HCT116 (cell line): Measurements from ENCODE around the gene APOBEC3F. TPM values are rescaled to one million over a fixed set of nuclear protein-coding genes. Genes with fewer than 3 reads are reported as not detected.

ENCODE experiments used
- ATAC-seq: fragments of 200-7000 bp; cut with Tn5 transposase; 2 replicates; pipeline ENCODE4 v1.9.1; 2020; ENCODE audit warnings: mild to moderate bottlenecking, moderate library complexity
- BruUV-seq: library from RNA; stranded (reverse); fragments of 400-500 nt; replicated peaks from 2 replicates; lab custom pipeline; 2021; lab: Mats Ljungman, UMichigan
- CTCF ChIA-PET: fragments of 300-600 bp; sonication (Branson Sonifier 250); formaldehyde crosslinking; loops from one replicate; lab custom pipeline; 2021; ENCODE audit warnings: antibody characterized with exemption; lab: Charles Lee
- POLR2A ChIA-PET: fragments of 300-600, 350-600 bp; sonication (Branson Sonifier 250); formaldehyde crosslinking; loops from one replicate; lab custom pipeline; 2021; ENCODE audit warnings: antibody characterized with exemption; lab: Charles Lee
- RAD21 ChIA-PET, 2 experiments: fragments of 300-600 bp; sonication (Branson Sonifier 250); formaldehyde crosslinking; loops; one replicate each; lab custom pipeline; 2023; ENCODE audit warnings: low total read pairs in 2 of 2; ENCODE audit not compliant: uncharacterized antibody in 2 of 2, unreplicated experiment in 2 of 2, low non-redundant PET in 1 of 2; lab: Charles Lee
- DNase-seq: peaks from one replicate; pipeline ENCODE4 v3.0.0-alpha.2; 2010; ENCODE audit warnings: low read depth, low spot score
- H2AFZ ChIP-seq: fragments of 200-600 bp; shearing (Covaris generic), sonication (generic); 2 replicates; pipeline ENCODE4 v1.6.1; 2017; ENCODE audit warnings: low read depth, mixed run types, mixed read lengths, antibody characterized with exemption, low read length; ENCODE audit not compliant: poor library complexity, severe bottlenecking
- H3K27ac ChIP-seq: 2 replicates; pipeline ENCODE4 v1.5.1; 2012; ENCODE audit warnings: low read depth, low read length
- H3K27me3 ChIP-seq: fragments of 200-600 bp; sonication (generic); 2 replicates; pipeline ENCODE4 v1.6.1; 2016; ENCODE audit warnings: mixed run types, low read length, mixed read lengths; ENCODE audit not compliant: insufficient read depth
- H3K36me3 ChIP-seq, 2 experiments: fragments of 200-500 bp in 1 of 2; fragments of 200-600 bp in 1 of 2; sonication (Bioruptor generic) in 1 of 2; sonication (generic) in 1 of 2; 2 replicates each; pipeline versions ENCODE4 v1.5.1 to v1.6.1; 2014 to 2016; ENCODE audit warnings: low read length in 2 of 2, inconsistent platforms in 1 of 2, mixed read lengths in 1 of 2, mixed run types in 1 of 2; ENCODE audit not compliant: insufficient read depth in 2 of 2, control insufficient read depth in 1 of 2
- H3K4me1 ChIP-seq, 2 experiments: fragments of 200-600 bp in 1 of 2; sonication (generic) in 1 of 2; 2 replicates each; pipeline versions ENCODE4 v1.5.1 to v1.6.1; 2012 to 2017; ENCODE audit warnings: low read length in 2 of 2, inconsistent platforms in 1 of 2, mild to moderate bottlenecking in 1 of 2, mixed read lengths in 1 of 2, mixed run types in 1 of 2, moderate library complexity in 1 of 2; ENCODE audit not compliant: insufficient read depth in 2 of 2, control insufficient read depth in 1 of 2
- H3K4me2 ChIP-seq: fragments of 200-600 bp; sonication (generic); 2 replicates; pipeline ENCODE4 v1.6.1; 2017; ENCODE audit warnings: mixed run types, low read length, mixed read lengths
- H3K4me3 ChIP-seq, 2 experiments: fragments of 200-600 bp in 1 of 2; sonication (generic) in 1 of 2; replicated peaks in 1 of 2; 2 replicates each; pipeline ENCODE4 v1.5.1; 2011 to 2016; ENCODE audit warnings: low read length in 2 of 2, control low read depth in 1 of 2, low read depth in 1 of 2, mild to moderate bottlenecking in 1 of 2, mixed read lengths in 1 of 2, mixed run types in 1 of 2
- H3K79me2 ChIP-seq: fragments of 200-600 bp; sonication (generic); 2 replicates; pipeline ENCODE4 v1.6.1; 2017; ENCODE audit warnings: mild to moderate bottlenecking, mixed run types, low read length, moderate library complexity, mixed read lengths; ENCODE audit not compliant: insufficient read depth
- H3K9ac ChIP-seq: fragments of 200-600 bp; sonication (generic); 2 replicates; pipeline ENCODE4 v1.6.1; 2016; ENCODE audit warnings: low read length, mixed read lengths
- H3K9me2 ChIP-seq: fragments of 200-600 bp; sonication (generic), shearing (Covaris generic); 2 replicates; pipeline ENCODE4 v1.6.1; 2017; ENCODE audit warnings: mixed run types, mild to moderate bottlenecking, moderate library complexity; ENCODE audit not compliant: insufficient read depth
- H3K9me3 ChIP-seq, 2 experiments: fragments of 200-500 bp in 1 of 2; fragments of 200-600 bp in 1 of 2; sonication (Bioruptor generic) in 1 of 2; sonication (generic) in 1 of 2; 2 replicates each; pipeline ENCODE4 v1.6.1; 2014 to 2017; ENCODE audit warnings: low read length in 2 of 2, mixed read lengths in 2 of 2, inconsistent platforms in 1 of 2, low read depth in 1 of 2, mild to moderate bottlenecking in 1 of 2, mixed run types in 1 of 2, moderate library complexity in 1 of 2; ENCODE audit not compliant: control insufficient read depth in 1 of 2, insufficient read depth in 1 of 2
- H4K20me1 ChIP-seq: fragments of 200-600 bp; sonication (generic), shearing (Covaris generic); 2 replicates; pipeline ENCODE4 v1.6.1; 2017; ENCODE audit warnings: mixed run types, mild to moderate bottlenecking, moderate library complexity; ENCODE audit not compliant: insufficient read depth
- CBX3 ChIP-seq: IDR thresholded peaks from 2 replicates; pipeline ENCODE4 v1.6.1; 2012; ENCODE audit warnings: low read depth
- EGR1 ChIP-seq: IDR thresholded peaks from 2 replicates; pipeline ENCODE4 v1.6.1; 2012; ENCODE audit warnings: low read depth
- ELF1 ChIP-seq: IDR thresholded peaks from 2 replicates; pipeline ENCODE4 v1.6.1; 2012; ENCODE audit warnings: low read depth, borderline replicate concordance
- MAX ChIP-seq: IDR thresholded peaks from 2 replicates; pipeline ENCODE4 v1.6.1; 2012
- RAD21 ChIP-seq: IDR thresholded peaks from 2 replicates; pipeline ENCODE4 v1.6.1; 2012; ENCODE audit warnings: low read depth, mild to moderate bottlenecking
- SIN3A ChIP-seq: IDR thresholded peaks from 2 replicates; pipeline ENCODE4 v1.6.1; 2012; ENCODE audit warnings: low read depth
- SP1 ChIP-seq: IDR thresholded peaks from 2 replicates; pipeline ENCODE4 v1.6.1; 2012; ENCODE audit warnings: low read depth
- ZBTB33 ChIP-seq: IDR thresholded peaks from 2 replicates; pipeline ENCODE4 v1.6.1; 2011; ENCODE audit warnings: mild to moderate bottlenecking, low read length, moderate library complexity; ENCODE audit not compliant: insufficient replicate concordance; ENCODE audit errors: extremely low read depth
- ZFX ChIP-seq: fragments of 450-650 bp; IDR thresholded peaks from 2 replicates; pipeline ENCODE4 v1.6.1; 2017
- intact Hi-C: fragments of 100-400 bp; cut with micrococcal nuclease; formaldehyde crosslinking; loops from 2 replicates; pipeline ENCODE4 v1.10.0; 2022
- total RNA-seq: library from RNA; stranded (reverse); gene quantifications from one replicate; pipeline ENCODE4 v1.2.1, GENCODE V29; 2021; ENCODE audit not compliant: unreplicated experiment
- TF ChIP-seq, protein P1 (sequence below), 3 experiments: fragments of 200-600 bp in 1 of 3; sonication (generic) in 1 of 3; IDR thresholded peaks in 2 of 3; conservative IDR thresholded peaks in 1 of 3; 2 replicates each; pipeline ENCODE4 v1.5.1; 2012 to 2017; ENCODE audit warnings: low read depth in 2 of 3, low read length in 2 of 3, antibody characterized with exemption in 1 of 3, borderline replicate concordance in 1 of 3, control low read depth in 1 of 3, mild to moderate bottlenecking in 1 of 3, mixed read lengths in 1 of 3, mixed run types in 1 of 3, moderate library complexity in 1 of 3; ENCODE audit not compliant: insufficient read depth in 1 of 3

Gene APOBEC3F
- total RNA-seq, 1 experiment from 2014 or later = 11.1 TPM

GRCh38 chr22:39088685-39089032 is 48.0 kb downstream of the APOBEC3F start:
- peaks cover 0 to 6% of the 10 kb centered on the region in 2 experiments; a peak in 1 of 4 replicates for H3K4me1 ChIP-seq
- ATAC-seq = no peak
- no peak for TF ChIP-seq ELF1
- no peak for TF ChIP-seq CBX3
- TF ChIP-seq ZBTB33 = no peak
- TF ChIP-seq ZFX = no peak
- TF ChIP-seq SIN3A = no peak
- TF ChIP-seq SP1 = no peak
- no peak for TF ChIP-seq EGR1
- TF ChIP-seq, protein P1, sequence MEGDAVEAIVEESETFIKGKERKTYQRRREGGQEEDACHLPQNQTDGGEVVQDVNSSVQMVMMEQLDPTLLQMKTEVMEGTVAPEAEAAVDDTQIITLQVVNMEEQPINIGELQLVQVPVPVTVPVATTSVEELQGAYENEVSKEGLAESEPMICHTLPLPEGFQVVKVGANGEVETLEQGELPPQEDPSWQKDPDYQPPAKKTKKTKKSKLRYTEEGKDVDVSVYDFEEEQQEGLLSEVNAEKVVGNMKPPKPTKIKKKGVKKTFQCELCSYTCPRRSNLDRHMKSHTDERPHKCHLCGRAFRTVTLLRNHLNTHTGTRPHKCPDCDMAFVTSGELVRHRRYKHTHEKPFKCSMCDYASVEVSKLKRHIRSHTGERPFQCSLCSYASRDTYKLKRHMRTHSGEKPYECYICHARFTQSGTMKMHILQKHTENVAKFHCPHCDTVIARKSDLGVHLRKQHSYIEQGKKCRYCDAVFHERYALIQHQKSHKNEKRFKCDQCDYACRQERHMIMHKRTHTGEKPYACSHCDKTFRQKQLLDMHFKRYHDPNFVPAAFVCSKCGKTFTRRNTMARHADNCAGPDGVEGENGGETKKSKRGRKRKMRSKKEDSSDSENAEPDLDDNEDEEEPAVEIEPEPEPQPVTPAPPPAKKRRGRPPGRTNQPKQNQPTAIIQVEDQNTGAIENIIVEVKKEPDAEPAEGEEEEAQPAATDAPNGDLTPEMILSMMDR (IDR thresholded peaks at IDR 0.05 in 2 of 3, conservative IDR thresholded peaks at IDR 0.05 in 1 of 3; ENCODE audit: borderline replicate concordance in 1 of 3, insufficient read depth in 1 of 3, low read depth in 2 of 3, low read length in 2 of 3) = no peak
- no peak for TF ChIP-seq MAX
- no peak for TF ChIP-seq RAD21
- TF ChIP-seq, all 23 proteins: peak for 0
- Histone ChIP-seq H3K27me3 (no peaks in the 10 kb centered on the region), H3K9me3 (no peaks in the 10 kb centered on the region), H3K79me2 (no peaks in the 10 kb centered on the region), H3K36me3 (no peaks in the 10 kb centered on the region), H4K20me1 (no peaks in the 10 kb centered on the region), H3K9ac (no peak overlapping the region), H2AFZ (no peak overlapping the region), H3K27ac (no peak overlapping the region), H3K4me2 (no peak overlapping the region), H3K9me2 (no peaks in the 10 kb centered on the region), H3K4me3 (no peak overlapping the region)
- intact Hi-C loops = no loop called here
- POLR2A ChIA-PET = no interaction called here
- RAD21 ChIA-PET = no interaction called here
- BruUV-seq = no TSS peak
- CTCF ChIA-PET = no interaction called here
- DNase-seq = no peak
